ENCODE measurements around the gene FAM118B.

Gene FAM118B

DNA sequence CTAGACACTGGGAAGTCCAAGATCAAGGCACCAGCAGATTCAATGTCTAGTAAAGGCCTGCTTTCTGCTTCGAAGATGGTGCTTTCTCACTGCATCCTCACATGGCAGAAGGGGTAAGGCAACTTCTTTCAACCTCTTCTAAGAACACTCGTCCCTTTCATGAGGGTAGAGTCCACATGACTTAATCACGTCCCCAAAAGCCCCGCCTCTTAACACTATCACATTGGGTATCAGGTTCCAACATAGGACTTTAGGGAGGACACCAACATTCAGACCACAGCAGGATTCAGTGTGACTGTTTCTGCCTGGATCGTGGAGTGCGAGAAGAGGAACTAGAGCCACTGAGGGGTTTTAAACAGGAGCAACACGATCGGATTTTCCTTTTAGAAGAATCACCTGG lies 67.6 kb downstream of the FAM118B start:
- TF ChIP-seq, protein P1, sequence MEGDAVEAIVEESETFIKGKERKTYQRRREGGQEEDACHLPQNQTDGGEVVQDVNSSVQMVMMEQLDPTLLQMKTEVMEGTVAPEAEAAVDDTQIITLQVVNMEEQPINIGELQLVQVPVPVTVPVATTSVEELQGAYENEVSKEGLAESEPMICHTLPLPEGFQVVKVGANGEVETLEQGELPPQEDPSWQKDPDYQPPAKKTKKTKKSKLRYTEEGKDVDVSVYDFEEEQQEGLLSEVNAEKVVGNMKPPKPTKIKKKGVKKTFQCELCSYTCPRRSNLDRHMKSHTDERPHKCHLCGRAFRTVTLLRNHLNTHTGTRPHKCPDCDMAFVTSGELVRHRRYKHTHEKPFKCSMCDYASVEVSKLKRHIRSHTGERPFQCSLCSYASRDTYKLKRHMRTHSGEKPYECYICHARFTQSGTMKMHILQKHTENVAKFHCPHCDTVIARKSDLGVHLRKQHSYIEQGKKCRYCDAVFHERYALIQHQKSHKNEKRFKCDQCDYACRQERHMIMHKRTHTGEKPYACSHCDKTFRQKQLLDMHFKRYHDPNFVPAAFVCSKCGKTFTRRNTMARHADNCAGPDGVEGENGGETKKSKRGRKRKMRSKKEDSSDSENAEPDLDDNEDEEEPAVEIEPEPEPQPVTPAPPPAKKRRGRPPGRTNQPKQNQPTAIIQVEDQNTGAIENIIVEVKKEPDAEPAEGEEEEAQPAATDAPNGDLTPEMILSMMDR (IDR thresholded peaks at IDR 0.05; ENCODE audit: control insufficient read depth, extremely low read depth, insufficient read depth), result no peak
- H3K4me3 ChIP-seq (ENCODE audit: low read depth, low read length), result no peak overlapping the region
- DNase-seq (ENCODE audit: low read depth), result no peak

DNA sequence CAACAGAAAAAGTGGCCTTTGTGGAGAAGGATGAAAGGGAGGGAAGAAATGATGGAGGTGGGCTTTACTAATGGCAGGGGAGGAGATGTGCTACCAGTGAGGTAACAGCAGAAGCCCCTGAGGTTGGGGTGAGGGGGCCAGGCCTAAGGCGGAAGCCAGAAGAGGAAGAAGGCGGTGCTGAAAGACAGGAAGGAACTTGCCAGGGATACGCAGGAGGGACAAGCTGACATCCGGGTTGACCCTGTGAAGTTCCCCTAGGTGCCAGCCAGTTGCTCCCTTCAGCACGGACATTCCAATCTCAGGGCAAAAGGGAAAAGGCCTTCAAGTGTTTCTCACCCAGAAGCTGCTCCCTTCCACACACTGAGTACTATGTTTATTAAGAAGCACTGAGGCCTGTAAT lies 69.0 kb downstream of the FAM118B start:
- H3K4me3 ChIP-seq (ENCODE audit: low read depth, low read length), result no peak overlapping the region
- no peak for DNase-seq (ENCODE audit: low read depth)
- TF ChIP-seq, protein P1 (IDR thresholded peaks at IDR 0.05; ENCODE audit: control insufficient read depth, extremely low read depth, insufficient read depth), result no peak

DNA sequence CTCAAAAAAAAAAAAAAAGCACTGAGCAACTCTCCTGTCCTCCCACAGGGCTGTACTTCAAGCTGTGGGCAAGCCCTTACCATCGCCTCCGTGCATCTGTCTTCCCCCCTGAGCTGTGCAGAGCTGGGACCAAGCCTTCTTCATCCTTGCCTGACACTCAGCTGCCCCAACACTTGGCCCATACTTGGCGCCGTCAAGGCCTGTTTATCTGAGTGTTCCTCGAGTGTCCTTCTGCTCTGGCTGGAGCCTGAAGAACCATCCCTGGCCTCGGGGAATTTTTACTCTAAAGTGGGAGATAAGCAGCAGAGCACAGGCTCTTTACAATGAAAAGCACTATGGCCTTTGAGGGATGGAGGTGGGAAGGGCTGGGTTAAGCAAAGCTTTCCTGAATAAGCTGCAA lies 69.7 kb downstream of the FAM118B start:
- TF ChIP-seq, protein P1 (IDR thresholded peaks at IDR 0.05; ENCODE audit: control insufficient read depth, extremely low read depth, insufficient read depth), result no peak
- DNase-seq (ENCODE audit: low read depth), result no peak
- H3K4me3 ChIP-seq (ENCODE audit: low read depth, low read length), result no peak overlapping the region

DNA sequence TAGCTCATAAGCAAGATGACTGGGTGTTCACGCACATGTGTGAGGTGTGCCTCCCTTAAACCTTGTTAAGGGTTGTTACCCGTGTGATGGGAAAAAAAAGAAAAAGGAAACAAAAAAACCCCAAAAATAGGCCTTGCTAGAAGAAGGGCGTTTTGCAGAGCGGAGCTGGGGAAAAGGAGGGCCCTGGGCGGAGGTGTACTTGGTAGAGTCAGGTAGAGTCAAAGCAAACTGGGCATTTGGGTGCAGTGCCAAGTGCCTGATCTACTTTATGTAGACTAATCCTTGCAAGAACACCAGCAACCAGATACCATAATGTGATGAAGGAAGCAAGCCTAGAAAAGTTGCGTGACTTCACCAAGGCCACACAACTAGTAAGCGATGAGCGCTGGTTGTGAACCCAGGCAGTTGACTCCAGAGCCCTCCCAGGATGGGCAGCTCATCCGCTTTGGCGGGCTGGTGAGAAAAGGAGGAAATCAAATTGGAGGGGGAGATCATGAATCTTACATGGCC lies 70.1 kb downstream of the FAM118B start:
- TF ChIP-seq, protein P1 (IDR thresholded peaks at IDR 0.05; ENCODE audit: control insufficient read depth, extremely low read depth, insufficient read depth), result no peak
- DNase-seq (ENCODE audit: low read depth), result no peak
- H3K4me3 ChIP-seq (ENCODE audit: low read depth, low read length), result no peak overlapping the region

DNA sequence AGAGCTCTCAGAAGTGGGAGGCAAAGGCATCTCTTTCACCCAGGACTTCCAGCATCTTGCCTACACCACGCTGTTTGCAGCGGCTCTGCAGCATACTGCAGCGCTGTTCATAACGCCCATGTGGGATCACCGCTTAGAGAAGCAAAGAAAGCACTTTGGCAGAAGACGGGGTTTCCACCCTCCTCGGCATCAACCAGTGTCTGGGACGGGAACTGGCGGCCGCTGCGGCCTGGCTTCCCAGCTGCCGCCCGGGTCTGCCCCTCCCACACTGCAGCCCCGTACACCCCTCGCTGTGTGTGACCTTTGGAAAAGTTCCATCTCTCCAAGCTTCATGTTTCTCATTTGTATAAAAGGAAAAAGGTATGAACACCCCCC lies 70.8 kb downstream of the FAM118B start:
- H3K4me3 ChIP-seq (ENCODE audit: low read depth, low read length), result peak overlapping the region; percentile 67
- TF ChIP-seq, protein P1 (IDR thresholded peaks at IDR 0.05; ENCODE audit: control insufficient read depth, extremely low read depth, insufficient read depth), result no peak
- DNase-seq (ENCODE audit: low read depth), result no peak

DNA sequence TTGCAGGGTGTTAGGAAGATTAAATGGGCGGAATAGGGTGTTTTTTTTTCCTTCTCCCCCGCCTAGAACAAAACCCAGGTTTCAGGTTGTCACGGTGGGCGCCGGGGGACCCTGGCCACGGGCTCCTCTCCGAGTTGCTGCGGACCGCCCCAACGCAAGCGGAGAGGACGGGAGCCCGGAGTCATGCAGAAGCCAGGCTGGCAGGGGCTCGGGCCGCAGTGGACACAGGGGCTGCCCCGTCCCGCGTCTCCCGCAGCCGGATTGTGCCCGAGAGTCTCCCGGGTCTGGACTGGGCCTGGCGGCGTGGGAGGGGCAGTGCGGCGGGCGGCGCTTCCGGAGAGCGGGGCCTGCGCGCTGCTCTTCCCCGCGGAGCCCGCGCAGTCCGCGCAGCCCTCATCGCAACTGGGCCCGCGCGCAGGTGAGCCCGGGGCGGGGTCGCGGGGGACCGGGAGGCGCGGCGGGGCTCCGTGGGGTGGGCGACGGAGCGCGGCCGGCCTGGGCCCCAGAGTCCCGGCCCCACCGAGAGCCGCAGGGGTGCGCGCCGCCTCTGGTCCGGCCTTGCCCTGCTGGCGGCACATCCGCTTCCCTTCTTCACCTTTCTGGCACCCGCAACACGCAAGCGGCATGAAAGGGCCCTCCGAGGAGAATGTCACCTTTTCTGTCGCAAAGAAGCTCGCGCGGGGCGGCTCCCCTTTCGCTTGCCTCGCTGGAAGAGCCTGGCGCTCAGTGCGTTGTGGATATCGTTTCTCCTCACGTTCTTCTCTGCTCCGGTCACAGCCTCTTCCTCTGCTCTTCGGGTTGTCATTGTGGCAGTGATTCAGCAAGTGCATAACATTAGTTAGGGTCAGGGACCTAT lies 71.4 kb downstream of the FAM118B start, which contains the start of gene TIRAP:
Gene TIRAP, plus strand, starts transcription at position 358 of the 856 bp plus-strand sequence. CDS start 7,802 bp downstream, outside the sequence.
- DNase-seq (ENCODE audit: low read depth), result no peak
- TF ChIP-seq, protein P1 (IDR thresholded peaks at IDR 0.05; ENCODE audit: control insufficient read depth, extremely low read depth, insufficient read depth), result no peak
- peak within 1 kb of the TSS; percentile 67 for H3K4me3 ChIP-seq (ENCODE audit: low read depth, low read length)

Data from LNCaP clone FGC (cell line).